ENCODE results near the gene MCEE.

GRCh38 chr2:71074893-71075395, 55.1 kb downstream of the MCEE start:
- TF ChIP-seq CTCF (IDR thresholded peaks at IDR 0.05; ENCODE audit: poor library complexity, severe bottlenecking) (no peak), EP300 (conservative IDR thresholded peaks at IDR 0.05; ENCODE audit: poor library complexity, severe bottlenecking) (no peak), POLR2AphosphoS5 (IDR thresholded peaks at IDR 0.05) (no peak), MXI1 (conservative IDR thresholded peaks at IDR 0.05; ENCODE audit: poor library complexity, severe bottlenecking) (no peak), EZH2 (IDR thresholded peaks at IDR 0.05; ENCODE audit: borderline replicate concordance, insufficient read depth, low read length, poor library complexity, severe bottlenecking) (no peak), TAF1 (IDR thresholded peaks at IDR 0.05; ENCODE audit: low read depth) (no peak), RAD21 (conservative IDR thresholded peaks at IDR 0.05) (no peak), REST (IDR thresholded peaks at IDR 0.05; ENCODE audit: borderline replicate concordance) (no peak)

All from neural cell (in vitro differentiated cells).